ENCODE data around the gene TEX54.

The TEX54 gene

DNA sequence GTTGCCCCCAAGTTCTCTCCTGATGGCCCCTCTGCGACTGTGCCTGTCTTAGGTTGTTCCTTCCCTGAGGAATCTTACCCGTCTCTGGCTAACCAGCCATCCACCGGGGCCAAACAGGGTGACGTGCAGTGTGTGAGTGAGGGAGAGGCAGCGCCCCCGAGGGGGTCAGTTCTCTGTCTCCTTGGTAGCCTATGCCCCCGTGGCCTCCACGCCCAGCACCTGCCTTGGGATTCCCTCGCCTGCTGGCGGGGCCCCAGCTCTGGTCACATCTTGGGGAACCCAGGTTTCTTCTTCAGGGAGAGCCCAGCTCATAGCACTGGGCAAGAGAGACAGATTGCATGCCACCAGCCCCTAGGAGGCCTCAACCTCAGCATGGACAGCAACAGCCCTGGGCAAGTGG, 33.2 kb downstream of the TEX54 start:
- peaks cover 92% of the 10 kb centered on the region for H3K36me3 ChIP-seq
- H3K4me1 ChIP-seq (ENCODE audit: control insufficient read depth in 1 of 2, insufficient read depth in 1 of 2, low read depth in 1 of 2, low read length in 1 of 2): peaks cover 13 to 15% of the 10 kb centered on the region in 2 experiments
- H3K27ac ChIP-seq: no peak overlapping the region
- no peak overlapping the region for H3K4me3 ChIP-seq (ENCODE audit: low read depth in 1 of 2, low read length in 1 of 2)
- no peaks in the 10 kb centered on the region for H3K9me3 ChIP-seq
- no peak for TF ChIP-seq CTCF (IDR thresholded peaks at IDR 0.05)
- no peaks in the 10 kb centered on the region for H3K27me3 ChIP-seq

DNA sequence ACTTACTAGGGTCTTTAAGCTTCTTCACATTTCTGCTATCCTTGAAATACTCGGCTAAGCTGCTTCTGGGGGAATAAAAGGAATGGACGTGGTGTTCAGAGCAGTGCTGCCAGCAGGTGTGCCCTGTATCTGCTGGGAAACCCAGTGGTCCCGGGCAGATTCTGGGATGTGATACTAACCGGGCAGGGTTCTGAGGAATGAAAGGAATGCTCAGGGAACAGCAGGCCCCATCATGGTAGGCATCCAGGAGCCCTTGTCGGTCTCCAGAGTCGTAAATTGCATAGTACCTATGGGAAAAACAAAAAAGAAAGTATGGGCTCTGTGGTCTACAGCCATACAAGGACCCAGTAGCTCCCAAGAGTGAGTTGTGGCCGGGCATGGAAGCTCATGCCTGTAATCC, 36.4 kb downstream of the TEX54 start:
- no peak overlapping the region for H3K4me3 ChIP-seq (ENCODE audit: low read depth in 1 of 2, low read length in 1 of 2)
- no peaks in the 10 kb centered on the region for H3K27me3 ChIP-seq
- TF ChIP-seq CTCF (IDR thresholded peaks at IDR 0.05): no peak
- H3K36me3 ChIP-seq: peaks cover 92% of the 10 kb centered on the region
- H3K9me3 ChIP-seq: no peaks in the 10 kb centered on the region
- H3K4me1 ChIP-seq (ENCODE audit: control insufficient read depth in 1 of 2, insufficient read depth in 1 of 2, low read depth in 1 of 2, low read length in 1 of 2): peaks cover 12 to 14% of the 10 kb centered on the region in 2 experiments
- H3K27ac ChIP-seq: no peak overlapping the region

GRCh38 chr11:62794201-62794775, 38.4 kb downstream of the TEX54 start:
- H3K27me3 ChIP-seq: no peaks in the 10 kb centered on the region
- no peak overlapping the region for H3K27ac ChIP-seq
- H3K36me3 ChIP-seq: peaks cover 80% of the 10 kb centered on the region
- peaks cover 23 to 27% of the 10 kb centered on the region in 2 experiments for H3K4me1 ChIP-seq (ENCODE audit: control insufficient read depth in 1 of 2, insufficient read depth in 1 of 2, low read depth in 1 of 2, low read length in 1 of 2)
- no peak overlapping the region for H3K4me3 ChIP-seq (ENCODE audit: low read depth in 1 of 2, low read length in 1 of 2)
- TF ChIP-seq CTCF (IDR thresholded peaks at IDR 0.05): no peak
- no peaks in the 10 kb centered on the region for H3K9me3 ChIP-seq

- Histone ChIP-seq H3K9me3 (no peaks in the 10 kb centered on the region), H3K27me3 (no peaks in the 10 kb centered on the region), H3K4me3 (ENCODE audit: low read depth in 1 of 2, low read length in 1 of 2) (peak overlapping the region; percentile 67 to 71), H3K4me1 (ENCODE audit: control insufficient read depth in 1 of 2, insufficient read depth in 1 of 2, low read depth in 1 of 2, low read length in 1 of 2) (peaks cover 38 to 44% of the 10 kb centered on the region in 2 experiments), H3K27ac (peak overlapping the region; percentile 79), H3K36me3 (peaks cover 65% of the 10 kb centered on the region)
- no peak for TF ChIP-seq CTCF (IDR thresholded peaks at IDR 0.05)
Observed at GRCh38 chr11:62792202-62792575, 40.5 kb downstream of the TEX54 start.

DNA sequence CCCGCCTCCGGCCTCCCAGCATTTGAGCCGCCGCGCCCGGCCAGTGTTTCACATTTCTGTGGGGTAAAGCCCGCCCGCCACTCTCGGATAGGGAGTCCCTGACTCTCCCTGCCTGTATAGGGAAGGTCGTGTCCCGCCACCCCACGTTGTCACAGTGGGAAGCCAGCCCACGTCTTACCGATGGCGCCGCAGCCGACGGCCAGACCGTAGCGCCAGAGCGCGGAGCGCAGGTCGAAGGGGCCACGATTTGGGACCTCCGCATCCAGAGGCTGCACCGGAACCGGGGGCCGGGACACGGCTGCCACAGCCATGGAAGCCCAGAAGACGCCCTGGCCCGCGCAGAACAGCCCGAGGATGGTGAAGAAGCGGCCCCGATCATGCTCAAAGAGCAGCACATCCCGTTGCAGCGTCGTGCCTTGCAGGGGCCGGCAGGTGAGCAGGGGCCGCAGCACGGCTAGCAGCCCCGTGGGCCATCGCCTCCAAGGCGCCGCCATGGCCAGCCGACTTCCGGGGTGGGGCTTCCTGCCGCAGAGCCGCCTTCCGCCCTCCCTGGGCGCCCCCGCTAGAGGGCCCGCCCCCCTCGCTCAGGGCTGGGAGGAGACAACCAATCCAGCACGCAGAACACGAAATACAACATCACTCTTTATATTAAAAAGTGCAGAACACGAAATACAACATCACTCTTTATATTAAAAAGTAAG, 41.0 kb downstream of the TEX54 start, which contains the start of gene TMEM223:
Gene TMEM223 (minus strand): TSS at position 506 of the 701 bp plus-strand sequence. CDS start 12 bp downstream, at position 494.
- Histone ChIP-seq H3K4me1 (ENCODE audit: control insufficient read depth in 1 of 2, insufficient read depth in 1 of 2, low read depth in 1 of 2, low read length in 1 of 2) (peaks cover 38 to 44% of the 10 kb centered on the region in 2 experiments), H3K4me3 (ENCODE audit: low read depth in 1 of 2, low read length in 1 of 2) (peak within 1 kb of the TSS; percentile 67 to 71), H3K27me3 (no peaks in the 10 kb centered on the region), H3K9me3 (no peaks in the 10 kb centered on the region), H3K36me3 (peaks cover 59% of the 10 kb centered on the region), H3K27ac (peak within 1 kb of the TSS; percentile 79)
- TF ChIP-seq CTCF (IDR thresholded peaks at IDR 0.05): peak; percentile 57

Data from neutrophil (primary cell).